Vagina (tissue), 2 donors: Measurements from ENCODE around the gene FAM3B.

Experiments
- POLR2A ChIP-seq, 2 donors: fragments of 450-650 bp; IDR thresholded peaks; one replicate each; pipeline ENCODE4 v1.6.1; 2017; ENCODE audit warnings: antibody characterized with exemption in 2 of 2, mild to moderate bottlenecking in 2 of 2, moderate library complexity in 2 of 2
- TF ChIP-seq, protein P1 (sequence below), 3 experiments: fragments of 450-650 bp in 2 of 3; fragments of 200-600 bp in 1 of 3; sonication (generic) in 1 of 3; IDR thresholded peaks; one replicate each; pipeline ENCODE4 v1.5.1; 2017 to 2019; ENCODE audit warnings: antibody characterized with exemption in 3 of 3, mild to moderate bottlenecking in 2 of 3, moderate library complexity in 2 of 3

DNA sequence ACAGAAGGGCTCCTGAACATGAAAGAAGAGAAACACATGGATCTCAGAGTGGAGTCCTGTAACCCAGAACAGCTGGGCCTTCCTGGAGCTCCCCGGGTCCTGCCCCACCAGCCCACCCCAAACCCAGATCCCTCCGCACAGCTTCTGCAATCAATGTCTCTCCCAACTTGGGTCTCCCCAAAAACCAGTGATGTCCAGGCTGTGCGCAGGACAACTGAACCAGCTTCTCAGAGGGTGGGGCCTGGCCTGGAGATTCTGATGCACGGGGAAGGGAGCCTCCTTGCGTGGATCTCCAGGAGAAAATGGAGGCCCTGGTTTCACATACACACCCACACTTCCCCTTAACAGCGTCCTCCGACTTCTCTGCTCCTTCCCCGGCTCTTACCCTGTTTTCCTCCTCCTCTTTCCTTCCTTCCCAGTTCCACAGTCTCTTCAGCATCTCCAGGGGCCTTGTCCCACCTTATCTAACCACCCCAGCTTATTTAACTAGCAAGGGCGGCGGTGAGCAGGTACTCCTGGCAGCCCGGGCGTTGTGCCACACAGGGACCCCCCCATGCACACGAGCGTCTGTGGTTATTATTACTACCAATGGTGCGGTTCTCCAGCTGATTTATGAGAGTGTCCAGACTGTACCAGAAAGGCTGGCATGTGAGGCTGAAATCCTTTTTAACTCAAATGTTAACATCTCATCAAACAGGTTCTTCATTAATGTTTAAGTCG is 34.0 kb downstream of the FAM3B start:
- TF ChIP-seq POLR2A (IDR thresholded peaks at IDR 0.05) = no peak
- TF ChIP-seq, protein P1, sequence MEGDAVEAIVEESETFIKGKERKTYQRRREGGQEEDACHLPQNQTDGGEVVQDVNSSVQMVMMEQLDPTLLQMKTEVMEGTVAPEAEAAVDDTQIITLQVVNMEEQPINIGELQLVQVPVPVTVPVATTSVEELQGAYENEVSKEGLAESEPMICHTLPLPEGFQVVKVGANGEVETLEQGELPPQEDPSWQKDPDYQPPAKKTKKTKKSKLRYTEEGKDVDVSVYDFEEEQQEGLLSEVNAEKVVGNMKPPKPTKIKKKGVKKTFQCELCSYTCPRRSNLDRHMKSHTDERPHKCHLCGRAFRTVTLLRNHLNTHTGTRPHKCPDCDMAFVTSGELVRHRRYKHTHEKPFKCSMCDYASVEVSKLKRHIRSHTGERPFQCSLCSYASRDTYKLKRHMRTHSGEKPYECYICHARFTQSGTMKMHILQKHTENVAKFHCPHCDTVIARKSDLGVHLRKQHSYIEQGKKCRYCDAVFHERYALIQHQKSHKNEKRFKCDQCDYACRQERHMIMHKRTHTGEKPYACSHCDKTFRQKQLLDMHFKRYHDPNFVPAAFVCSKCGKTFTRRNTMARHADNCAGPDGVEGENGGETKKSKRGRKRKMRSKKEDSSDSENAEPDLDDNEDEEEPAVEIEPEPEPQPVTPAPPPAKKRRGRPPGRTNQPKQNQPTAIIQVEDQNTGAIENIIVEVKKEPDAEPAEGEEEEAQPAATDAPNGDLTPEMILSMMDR (IDR thresholded peaks at IDR 0.05) = no peak
